Measurements from ENCODE around the gene ITGB1. TPM values are rescaled to one million over a fixed set of nuclear protein-coding genes. Genes with fewer than 3 reads are reported as not detected.
A peak's percentile ranks its signal among the peaks of the same experiment; 100 is the strongest.
"Not testable (repeated sequence)": the region's sequence is repeated elsewhere in the genome, so short reads cannot be mapped to it uniquely, and the experiment has no call there.

ITGB1 gene
- total RNA-seq, 1 donor from 2014 or later: 542 TPM

DNA sequence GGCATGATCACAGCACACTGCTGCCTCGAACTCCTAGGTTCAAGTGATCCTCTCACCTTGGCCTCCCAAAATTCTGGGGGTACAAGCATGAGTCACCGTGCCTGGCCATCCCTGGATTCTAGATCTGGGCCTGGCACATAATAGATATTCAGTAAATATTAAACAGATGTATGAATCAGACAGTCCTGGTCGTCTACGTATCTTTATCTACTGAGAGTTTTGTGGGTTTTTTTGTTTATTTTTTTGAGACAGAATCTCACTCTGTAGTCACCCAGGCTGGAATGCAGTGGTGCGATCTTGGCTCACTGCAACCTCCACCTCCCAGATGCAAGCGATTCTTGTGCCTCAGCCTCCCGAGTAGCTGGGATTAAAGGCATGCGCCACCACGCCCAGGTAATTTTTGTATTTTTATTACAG is 24.3 kb upstream of the ITGB1 start:
- TF ChIP-seq CTCF (IDR thresholded peaks at IDR 0.05; ENCODE audit: borderline replicate concordance): no peak
- no peak overlapping the region for H3K4me3 ChIP-seq
- peak overlapping the region; percentile 93 for H3K27ac ChIP-seq (replicated peaks)
- H3K4me1 ChIP-seq: peaks cover 43% of the 10 kb centered on the region
- no peaks in the 10 kb centered on the region for H3K27me3 ChIP-seq (ENCODE audit: low read depth)
- DNase-seq: no peak
- no peaks in the 10 kb centered on the region for H3K36me3 ChIP-seq
- H3K9me3 ChIP-seq (replicated peaks): no peaks in the 10 kb centered on the region
- intact Hi-C loops (cut with micrococcal nuclease): no loop called here

- Histone ChIP-seq H3K36me3 (no peaks in the 10 kb centered on the region), H3K27ac (replicated peaks) (peak overlapping the region; percentile 93), H3K4me3 (peak overlapping the region; percentile 73), H3K9me3 (replicated peaks) (no peaks in the 10 kb centered on the region), H3K27me3 (ENCODE audit: low read depth) (no peaks in the 10 kb centered on the region), H3K4me1 (peaks cover 43% of the 10 kb centered on the region)
- DNase-seq: peak; percentile 39
- intact Hi-C loops (cut with micrococcal nuclease): no loop called here
- TF ChIP-seq CTCF (IDR thresholded peaks at IDR 0.05; ENCODE audit: borderline replicate concordance): no peak
These were observed 23.7 kb upstream of the ITGB1 start for GRCh38 chr10:32981760-32982159.

GRCh38 chr10:32980558-32981468 is 22.8 kb upstream of the ITGB1 start:
- intact Hi-C loops (cut with micrococcal nuclease): no loop called here
- peak overlapping the region; percentile 93 for H3K27ac ChIP-seq (replicated peaks)
- H3K9me3 ChIP-seq (replicated peaks): no peaks in the 10 kb centered on the region
- no peaks in the 10 kb centered on the region for H3K36me3 ChIP-seq
- peak; percentile 86 for DNase-seq
- H3K27me3 ChIP-seq (ENCODE audit: low read depth): no peaks in the 10 kb centered on the region
- H3K4me3 ChIP-seq: peak overlapping the region; percentile 73
- peak; percentile 3 for TF ChIP-seq CTCF (IDR thresholded peaks at IDR 0.05; ENCODE audit: borderline replicate concordance)
- peaks cover 38% of the 10 kb centered on the region for H3K4me1 ChIP-seq

DNA sequence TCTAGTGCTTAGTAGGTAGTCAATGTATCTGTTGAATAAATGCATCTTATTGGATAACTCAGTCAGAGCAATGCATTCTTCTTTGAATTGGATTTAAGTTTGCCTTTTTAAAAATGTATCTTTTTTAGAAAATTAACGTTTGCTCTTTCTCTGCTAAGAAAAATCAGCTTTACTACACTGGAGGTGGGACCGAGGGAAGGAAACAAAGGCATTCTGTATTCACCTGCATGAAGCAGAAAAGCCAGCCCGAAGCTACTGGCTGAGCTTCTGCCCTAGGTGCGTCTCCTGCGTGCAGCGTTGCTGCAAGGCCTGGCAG is 22.2 kb upstream of the ITGB1 start:
- Histone ChIP-seq H3K4me3 (peak overlapping the region; percentile 73), H3K4me1 (peaks cover 33% of the 10 kb centered on the region), H3K27me3 (ENCODE audit: low read depth) (no peaks in the 10 kb centered on the region), H3K27ac (replicated peaks) (peak overlapping the region; percentile 93), H3K9me3 (replicated peaks) (no peaks in the 10 kb centered on the region), H3K36me3 (no peaks in the 10 kb centered on the region)
- no peak for TF ChIP-seq CTCF (IDR thresholded peaks at IDR 0.05; ENCODE audit: borderline replicate concordance)
- DNase-seq: no peak
- intact Hi-C loops (cut with micrococcal nuclease): no loop called here

GRCh38 chr10:32979719-32980118 is 21.7 kb upstream of the ITGB1 start:
- H3K9me3 ChIP-seq (replicated peaks); H3K36me3 ChIP-seq; intact Hi-C loops (cut with micrococcal nuclease); DNase-seq; H3K27me3 ChIP-seq (ENCODE audit: low read depth): not testable (repeated sequence)
- H3K27ac ChIP-seq (replicated peaks): peak overlapping the region; percentile 93
- peak overlapping the region; percentile 73 for H3K4me3 ChIP-seq
- peaks cover 32% of the 10 kb centered on the region for H3K4me1 ChIP-seq

GRCh38 chr10:32979041-32979440 is 21.0 kb upstream of the ITGB1 start:
- intact Hi-C loops (cut with micrococcal nuclease): no loop called here

DNA sequence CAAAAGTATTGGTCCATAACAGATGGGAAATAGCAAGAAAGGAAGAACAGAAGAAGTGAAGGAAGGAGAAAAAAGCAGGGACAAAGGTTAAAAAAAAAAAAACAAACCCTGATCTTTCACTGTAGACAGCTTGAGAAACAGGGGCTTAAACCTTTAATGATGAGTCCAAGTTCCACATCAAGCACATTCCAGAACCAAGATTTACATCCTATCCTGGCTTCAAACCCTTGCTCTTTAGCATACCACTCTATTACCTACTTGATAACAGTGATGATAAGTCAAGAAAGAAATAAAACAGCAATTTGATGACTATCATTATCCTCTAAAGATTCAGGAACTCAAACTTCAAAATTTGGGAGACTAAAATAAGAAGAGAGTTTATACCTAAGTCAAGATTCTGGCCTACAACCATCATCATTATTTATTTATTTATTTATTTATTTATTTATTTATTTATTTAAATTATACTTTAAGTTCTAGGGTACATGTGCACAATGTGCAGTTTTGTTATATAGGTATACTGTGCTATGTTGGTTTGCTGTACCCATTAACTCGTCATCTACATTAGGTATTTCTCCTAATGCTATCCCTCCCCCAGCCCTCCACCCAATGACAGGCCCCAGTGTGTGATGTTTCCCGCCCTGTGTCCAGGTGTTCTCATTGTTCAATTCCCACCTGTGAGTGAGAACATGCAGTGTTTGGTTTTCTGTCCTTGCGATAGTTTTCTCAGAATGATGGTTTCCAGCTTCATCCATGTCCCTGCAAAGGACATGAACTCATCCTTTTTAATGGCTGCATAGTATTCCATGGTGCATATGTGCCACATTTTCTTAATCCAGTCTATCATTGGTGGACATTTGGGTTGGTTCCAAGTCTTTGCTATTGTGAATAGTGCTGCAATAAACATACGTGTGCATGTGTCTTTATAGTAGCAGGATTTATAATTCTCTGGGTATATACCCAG is 20.1 kb upstream of the ITGB1 start:
- peaks cover 32% of the 10 kb centered on the region for H3K4me1 ChIP-seq
- H3K27ac ChIP-seq (replicated peaks); intact Hi-C loops (cut with micrococcal nuclease); H3K27me3 ChIP-seq (ENCODE audit: low read depth); DNase-seq; H3K36me3 ChIP-seq; H3K4me3 ChIP-seq; H3K9me3 ChIP-seq (replicated peaks): not testable (repeated sequence)

More at GRCh38 chr10:32979041-32979440, 21.0 kb upstream of the ITGB1 start:
- Histone ChIP-seq H3K27me3 (ENCODE audit: low read depth) (no peaks in the 10 kb centered on the region), H3K4me3 (no peak overlapping the region), H3K27ac (replicated peaks) (no peak overlapping the region), H3K4me1 (peaks cover 32% of the 10 kb centered on the region), H3K36me3 (no peaks in the 10 kb centered on the region), H3K9me3 (replicated peaks) (no peaks in the 10 kb centered on the region)
- DNase-seq: no peak
- TF ChIP-seq CTCF (IDR thresholded peaks at IDR 0.05; ENCODE audit: borderline replicate concordance): no peak

All from left ventricle myocardium inferior (tissue), 1 donor.